NCI-H1092 (cell line): ENCODE results near the gene CERS6.

Experiments
- DNase-seq: peaks from one replicate; lab custom pipeline; 2025; lab: John Stamatoyannopoulos, UW

The CERS6 gene

GRCh38 chr2:168673265-168674189 is 217.5 kb downstream of the CERS6 start:
- DNase-seq = no peak

GRCh38 chr2:168678153-168678853 is 222.2 kb downstream of the CERS6 start:
- DNase-seq = no peak

- DNase-seq = no peak
Measured at GRCh38 chr2:168679081-168679480, 223.0 kb downstream of the CERS6 start.

GRCh38 chr2:168679741-168680310 is 223.8 kb downstream of the CERS6 start:
- DNase-seq = no peak

- no peak for DNase-seq
Measured at GRCh38 chr2:168683996-168684395, 227.9 kb downstream of the CERS6 start.

GRCh38 chr2:168684921-168685599 is 229.0 kb downstream of the CERS6 start:
- no peak for DNase-seq

GRCh38 chr2:168685600-168686451 is 229.8 kb downstream of the CERS6 start:
- DNase-seq = no peak

GRCh38 chr2:168686452-168687191 is 230.6 kb downstream of the CERS6 start:
- no peak for DNase-seq

- no peak for DNase-seq
Measured at GRCh38 chr2:168687314-168687713, 231.2 kb downstream of the CERS6 start.

GRCh38 chr2:168690381-168690885 is 234.4 kb downstream of the CERS6 start:
- DNase-seq = no peak

- no peak for DNase-seq
Measured at GRCh38 chr2:168691221-168691620, 235.1 kb downstream of the CERS6 start.

GRCh38 chr2:168692132-168692744 is 236.2 kb downstream of the CERS6 start:
- no peak for DNase-seq

GRCh38 chr2:168694173-168694572 is 238.1 kb downstream of the CERS6 start:
- DNase-seq = no peak

GRCh38 chr2:168694866-168695265 is 238.8 kb downstream of the CERS6 start:
- no peak for DNase-seq

- no peak for DNase-seq
Measured at GRCh38 chr2:168697668-168698121, 241.6 kb downstream of the CERS6 start.

GRCh38 chr2:168698969-168699368 is 242.9 kb downstream of the CERS6 start:
- peak; percentile 44 for DNase-seq

GRCh38 chr2:168699844-168700417 is 243.9 kb downstream of the CERS6 start:
- peak; percentile 31 for DNase-seq

GRCh38 chr2:168700615-168701245 is 244.7 kb downstream of the CERS6 start:
- DNase-seq = no peak

- DNase-seq = no peak
Measured at GRCh38 chr2:168702579-168702978, 246.5 kb downstream of the CERS6 start.
